ENCODE results near the gene ZFHX2.
A peak's percentile ranks its signal among the peaks of the same experiment; 100 is the strongest.
"Not testable (repeated sequence)": the region's sequence is repeated elsewhere in the genome, so short reads cannot be mapped to it uniquely, and the experiment has no call there.

The ZFHX2 gene

DNA sequence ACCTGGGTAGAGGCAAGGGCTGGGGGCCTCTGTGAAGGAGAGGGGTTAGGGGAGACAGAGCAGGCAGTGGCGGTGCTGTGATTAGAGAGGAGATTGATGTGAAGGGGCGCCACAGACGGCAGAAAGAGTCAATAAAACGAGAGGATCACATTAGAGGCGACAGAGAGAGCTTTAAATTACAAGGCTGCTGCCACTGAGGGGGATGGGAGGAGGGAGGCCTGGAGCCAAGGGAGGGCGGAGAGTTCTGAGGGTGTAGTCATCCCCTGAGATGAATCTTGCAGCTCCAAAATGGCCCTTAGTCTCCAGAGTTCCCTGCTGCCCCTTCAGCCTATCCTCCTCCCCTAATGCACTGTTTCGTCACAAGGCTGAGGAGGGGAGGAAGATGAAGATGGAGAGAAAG lies 12.8 kb downstream of the ZFHX2 start:
- DNase-seq: peak; percentile 22

DNA sequence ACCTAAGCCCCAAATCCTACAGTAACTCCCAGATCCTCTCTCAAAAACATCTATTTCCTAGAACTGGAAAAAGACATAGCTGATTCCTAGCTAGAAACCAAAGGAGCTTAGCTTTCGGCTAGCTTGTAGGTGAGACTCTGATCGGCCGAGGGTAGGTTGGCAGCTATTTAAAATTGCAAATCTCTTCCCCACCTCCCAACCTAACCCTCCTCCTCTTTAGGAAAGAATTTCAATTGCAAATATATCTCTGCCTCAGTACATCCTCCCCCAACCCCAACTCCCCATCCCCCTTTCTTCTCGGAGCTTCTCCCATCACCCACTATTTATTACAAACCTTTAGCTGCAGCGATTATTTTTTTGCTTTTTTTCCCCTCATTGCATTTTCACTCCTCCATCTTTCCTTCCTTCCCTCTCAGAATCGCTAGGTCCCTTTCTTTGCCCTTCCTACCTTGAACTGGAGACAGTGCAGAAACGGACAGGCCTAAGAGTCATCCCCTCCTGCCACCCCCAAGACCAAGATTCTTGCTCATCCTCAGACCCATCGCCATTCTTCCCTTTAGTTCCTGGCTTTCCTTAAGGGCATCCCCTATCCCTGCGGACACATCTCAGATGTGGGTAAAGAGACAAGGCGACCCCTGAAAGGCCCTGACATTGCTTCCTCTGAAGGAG lies 13.4 kb downstream of the ZFHX2 start:
- DNase-seq: no peak

GRCh38 chr14:23537351-23538049 lies 14.1 kb downstream of the ZFHX2 start:
- no peak for DNase-seq

DNA sequence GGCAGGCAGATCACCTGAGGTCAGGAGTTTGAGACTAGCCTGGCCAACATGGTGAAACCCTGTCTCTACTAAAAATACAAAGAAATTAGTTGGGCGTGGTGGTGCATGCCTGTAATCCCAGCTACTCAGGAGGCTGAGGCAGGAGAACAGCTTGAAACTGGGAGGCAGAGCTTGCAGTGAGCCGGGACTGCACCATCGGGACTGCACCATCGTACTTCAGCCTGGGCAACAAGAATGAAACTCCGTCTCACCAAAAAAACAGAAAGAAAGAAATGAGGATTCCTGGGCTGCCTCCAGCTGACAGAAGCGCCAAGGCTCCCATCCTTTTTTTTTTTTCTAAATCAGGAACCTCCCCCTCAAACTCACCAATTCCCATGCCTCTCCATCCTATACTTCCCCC lies 14.7 kb downstream of the ZFHX2 start:
- DNase-seq: not testable (repeated sequence)

GRCh38 chr14:23536494-23536893 lies 15.1 kb downstream of the ZFHX2 start:
- no peak for DNase-seq

DNA sequence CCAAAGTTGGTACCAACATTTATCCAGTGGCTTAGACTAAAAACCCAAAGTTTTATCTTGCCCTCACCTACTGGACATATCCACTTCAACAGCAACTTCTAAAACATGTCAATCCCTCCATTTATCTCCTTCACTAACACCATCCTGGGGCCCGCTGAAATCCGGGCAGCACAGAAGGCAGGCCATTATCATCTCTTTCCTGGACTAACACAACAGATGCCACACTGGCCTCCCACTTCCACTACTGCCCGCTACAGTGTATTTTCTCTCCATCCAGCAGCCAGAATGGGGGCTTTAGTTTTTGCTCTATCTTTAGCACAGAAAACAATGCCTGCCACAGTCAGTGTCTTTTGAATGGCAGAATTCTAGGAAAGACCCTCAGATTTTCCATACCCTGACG lies 15.6 kb downstream of the ZFHX2 start:
- DNase-seq: no peak

DNA sequence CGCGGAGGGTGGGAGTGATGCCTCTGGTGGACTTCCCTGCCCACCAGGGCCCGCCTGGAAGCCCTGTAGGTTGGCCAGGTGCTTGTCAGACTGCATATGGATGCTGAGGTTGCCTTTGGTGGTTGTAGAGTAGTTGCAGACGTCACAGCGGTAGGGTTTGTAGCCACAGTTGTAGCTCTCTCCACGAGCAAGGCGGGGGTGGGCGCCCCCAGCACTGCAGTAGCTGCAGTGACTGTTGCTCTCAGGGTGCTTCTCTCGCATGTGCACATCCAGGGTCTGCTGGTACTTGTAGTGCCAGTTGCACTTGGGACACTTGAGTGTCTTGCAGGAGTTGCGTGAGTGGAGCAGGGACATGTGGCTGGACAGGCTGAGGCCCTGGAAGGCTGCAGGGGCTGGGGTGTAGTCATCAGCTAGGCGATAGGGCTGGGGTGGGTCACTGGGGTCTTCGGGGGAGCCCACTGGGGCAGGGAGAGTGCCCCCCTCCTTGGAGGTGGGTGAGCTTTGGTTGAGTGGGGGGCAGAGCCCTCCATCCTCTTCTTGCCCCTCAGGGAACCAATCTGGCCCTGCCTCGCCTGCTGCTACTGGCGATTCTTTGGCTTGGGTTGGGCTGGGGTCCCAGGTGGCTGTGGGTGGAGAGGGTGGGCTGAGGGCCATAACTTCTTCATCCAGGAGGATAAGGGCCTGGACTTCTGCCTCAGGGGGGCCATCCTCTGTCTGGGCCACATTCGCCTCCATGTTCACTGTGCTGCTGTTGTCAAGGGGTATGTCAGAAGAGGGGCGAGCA lies 17.7 kb downstream of the ZFHX2 start:
- no peak for DNase-seq

GRCh38 chr14:23532658-23533057 lies 18.9 kb downstream of the ZFHX2 start:
- no peak for DNase-seq

DNA sequence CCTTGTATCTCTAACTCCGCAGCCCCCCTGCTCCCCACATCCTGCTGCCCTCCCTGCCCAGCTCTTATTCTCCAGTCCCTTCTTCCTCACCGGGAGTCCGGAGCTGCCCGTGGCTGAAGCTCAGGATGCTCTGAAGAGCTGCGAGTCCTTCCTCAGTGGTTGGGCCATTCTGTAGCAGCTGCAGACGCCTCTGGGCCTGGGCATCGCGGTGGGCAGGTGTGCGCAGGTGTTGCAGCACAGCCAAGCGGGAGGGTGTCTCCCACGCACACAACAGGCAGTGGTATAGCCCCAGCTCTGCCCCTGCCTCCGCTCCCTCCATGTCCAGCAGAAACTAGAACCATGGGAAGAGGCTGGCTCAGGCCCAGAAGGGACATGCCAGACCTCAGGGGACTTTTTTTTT lies 20.2 kb downstream of the ZFHX2 start:
- DNase-seq: no peak

GRCh38 chr14:23530375-23531055 lies 21.1 kb downstream of the ZFHX2 start:
- DNase-seq: no peak

DNA sequence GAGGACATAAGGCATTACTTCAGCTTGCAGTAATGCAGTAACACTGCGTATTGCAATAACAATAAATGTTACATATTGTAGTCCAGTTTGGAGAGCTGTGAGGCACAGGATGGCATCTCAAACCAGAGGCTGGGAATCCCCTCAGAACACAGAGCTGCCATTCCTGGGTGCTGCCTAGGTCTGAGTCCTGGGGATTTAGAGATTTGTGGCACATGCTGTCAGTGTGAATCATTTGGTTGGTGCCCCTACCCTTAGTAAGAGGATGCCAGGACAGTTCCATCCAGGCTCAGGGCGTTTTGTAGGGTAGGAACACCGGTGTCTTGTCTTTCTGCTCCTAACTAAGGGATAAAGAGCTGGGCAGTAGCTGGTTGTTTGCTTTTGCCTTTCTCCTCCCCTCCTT lies 22.5 kb downstream of the ZFHX2 start:
- no peak for DNase-seq

- no peak for DNase-seq
Observed at GRCh38 chr14:23528555-23528954, 23.0 kb downstream of the ZFHX2 start.

GRCh38 chr14:23525611-23526010 lies 26.0 kb downstream of the ZFHX2 start:
- no peak for DNase-seq

DNA sequence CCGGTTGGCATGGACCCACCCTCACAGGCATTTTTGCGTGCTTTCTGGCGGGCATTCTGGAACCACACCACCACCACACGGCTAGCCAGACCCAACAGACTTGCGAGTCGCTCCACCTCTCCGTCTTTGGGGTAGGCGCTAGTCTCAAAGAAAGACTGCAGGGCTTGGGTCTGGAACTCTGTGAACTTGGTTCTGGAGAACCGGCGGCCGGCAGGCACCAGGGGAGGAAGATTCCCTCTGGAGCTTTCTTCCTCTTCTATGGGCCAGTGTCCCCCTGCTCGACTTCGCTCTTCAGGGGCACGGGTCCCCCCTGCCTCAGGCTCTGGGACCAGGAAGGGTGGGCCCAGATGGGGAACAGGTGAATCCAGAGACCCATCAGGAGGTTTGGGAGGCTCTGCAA lies 26.6 kb downstream of the ZFHX2 start:
- no peak for DNase-seq

- DNase-seq: no peak
Observed at GRCh38 chr14:23523229-23524016, 28.1 kb downstream of the ZFHX2 start.

GRCh38 chr14:23522643-23523198 lies 28.8 kb downstream of the ZFHX2 start:
- no peak for DNase-seq

DNA sequence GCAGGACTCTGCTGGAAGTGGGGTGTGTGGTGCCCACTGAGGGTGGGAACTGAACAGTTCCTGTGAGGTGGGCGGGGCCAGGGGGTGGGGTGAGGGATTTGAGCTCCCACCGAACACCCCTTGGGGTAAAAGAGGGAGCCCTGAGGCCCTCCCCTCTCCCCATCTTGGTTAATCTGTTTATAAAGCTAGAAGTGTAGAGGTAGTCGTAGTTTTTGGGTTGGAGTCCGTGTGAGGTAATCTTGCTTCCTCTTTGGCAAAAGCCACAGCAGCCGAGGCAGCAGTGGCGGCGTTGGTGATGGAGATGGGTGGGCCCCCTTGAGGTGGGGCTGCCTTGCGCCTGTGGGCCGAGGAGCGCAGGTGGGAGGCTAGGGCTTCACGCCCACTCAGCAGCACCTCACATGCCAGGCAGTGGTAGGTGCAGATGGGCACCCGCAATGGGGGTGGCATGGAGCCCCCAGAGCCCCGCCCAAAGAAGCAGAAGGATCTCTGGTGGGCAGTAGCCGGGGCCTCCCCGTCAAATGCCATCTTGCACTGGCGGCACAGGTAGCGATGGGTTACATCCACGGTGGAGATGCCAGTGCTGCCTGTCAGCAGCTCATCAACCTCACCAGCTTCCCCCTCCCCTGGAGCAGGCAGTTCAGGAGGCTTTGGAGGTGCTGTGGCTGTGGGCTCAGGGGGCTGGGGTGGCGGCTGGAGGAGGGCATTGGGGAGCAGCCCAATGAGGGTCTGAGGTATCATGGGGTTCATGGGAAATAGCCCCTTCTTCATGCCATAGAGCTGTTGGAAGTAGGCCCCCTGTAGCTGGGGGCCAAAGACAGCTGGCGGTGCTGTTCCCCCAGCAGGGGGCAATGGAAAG lies 29.6 kb downstream of the ZFHX2 start:
- no peak for DNase-seq

- peak; percentile 26 for DNase-seq
Observed at GRCh38 chr14:23520899-23521533, 30.5 kb downstream of the ZFHX2 start.

DNA sequence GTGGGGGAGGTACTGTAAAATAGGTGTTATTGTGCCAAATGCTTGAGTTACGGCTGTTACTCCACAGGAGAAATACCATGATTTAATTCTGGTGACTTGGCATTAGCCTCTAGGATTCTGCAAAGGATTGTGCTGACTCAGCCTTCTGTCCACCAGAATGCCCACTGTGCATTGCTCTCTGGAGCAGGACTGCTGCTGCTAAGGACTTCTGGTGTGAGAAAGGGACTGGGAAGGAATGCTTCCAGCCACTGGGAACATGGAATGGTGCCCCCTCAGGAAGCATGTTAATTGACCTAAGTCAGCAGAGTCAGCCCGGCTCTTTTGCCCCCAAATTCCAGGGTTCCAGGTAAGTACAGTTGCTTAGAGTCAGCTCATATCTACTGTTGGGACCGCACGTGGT lies 32.9 kb downstream of the ZFHX2 start:
- DNase-seq: no peak

DNA sequence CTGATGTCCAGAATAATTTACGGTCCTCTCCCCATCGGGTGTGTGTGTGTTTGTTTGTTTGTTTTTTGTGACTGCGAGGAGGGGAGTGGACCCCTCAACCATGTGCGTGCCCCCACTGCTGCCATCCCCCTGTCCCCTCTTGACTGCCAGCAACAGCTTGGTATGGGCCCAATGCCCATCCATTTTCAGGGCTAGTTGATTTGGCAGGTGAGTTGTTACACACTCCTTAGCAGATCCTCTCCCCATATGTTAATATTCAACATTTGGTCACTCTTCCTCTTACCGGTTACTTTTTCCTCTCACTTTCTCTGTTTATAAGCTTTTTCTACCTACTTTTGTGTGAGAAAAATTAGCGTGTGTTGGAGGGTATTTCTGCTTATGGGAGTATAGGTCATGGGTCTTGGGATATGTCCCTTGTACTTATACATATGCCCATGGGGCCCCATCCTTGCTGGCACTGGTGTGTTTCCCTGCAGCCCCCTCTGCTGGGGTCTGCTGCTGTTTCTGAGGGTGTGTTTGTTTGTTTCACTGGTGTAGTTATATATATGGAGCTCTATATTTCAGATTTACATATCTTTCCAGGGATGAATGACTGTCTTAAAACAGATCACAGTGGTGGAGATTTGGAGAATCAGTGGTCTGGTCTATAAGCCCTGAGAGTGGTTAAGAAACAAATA lies 33.8 kb downstream of the ZFHX2 start:
- DNase-seq: no peak
